HEK293 (cell line): ENCODE results near the gene COL4A1.

ENCODE experiments used
- CTCF ChIP-seq: fragments of 450-650 bp; formaldehyde crosslinking; IDR thresholded peaks from 2 replicates; pipeline ENCODE4 v1.5.1; 2016; ENCODE audit warnings: missing biosample characterization, missing genetic modification characterization
- GLI2 ChIP-seq: fragments of 450-650 bp; formaldehyde crosslinking; IDR thresholded peaks from 2 replicates; pipeline ENCODE4; 2017; ENCODE audit warnings: missing biosample characterization, missing genetic modification characterization, low read depth, borderline replicate concordance
- MZF1 ChIP-seq: fragments of 450-650 bp; formaldehyde crosslinking; IDR thresholded peaks from 2 replicates; pipeline ENCODE4 v1.5.1; 2017; ENCODE audit warnings: missing biosample characterization, missing genetic modification characterization, borderline replicate concordance
- PBX3 ChIP-seq: sonication (generic); formaldehyde crosslinking; IDR thresholded peaks from 2 replicates; pipeline ENCODE4 v1.8.1; 2022; ENCODE audit warnings: mild to moderate bottlenecking, moderate library complexity, missing genetic modification reagents
- REST ChIP-seq: fragments of 450-650 bp; formaldehyde crosslinking; IDR thresholded peaks from 2 replicates; pipeline ENCODE4 v1.5.1; 2016; ENCODE audit warnings: missing biosample characterization, missing genetic modification characterization
- TRIM28 ChIP-seq: IDR thresholded peaks from 2 replicates; pipeline ENCODE4 v1.6.1; 2011; ENCODE audit warnings: low read length, control low read depth, borderline replicate concordance
- ZNF18 ChIP-seq: fragments of 450-650 bp; formaldehyde crosslinking; IDR thresholded peaks from 2 replicates; pipeline ENCODE4 v1.5.1; 2016; ENCODE audit warnings: missing biosample characterization, missing genetic modification characterization
- ZNF211 ChIP-seq: fragments of 450-650 bp; formaldehyde crosslinking; IDR thresholded peaks from 2 replicates; pipeline ENCODE4 v1.5.1; 2016; ENCODE audit warnings: low read depth, missing biosample characterization, missing genetic modification characterization
- ZNF24 ChIP-seq: fragments of 450-650 bp; formaldehyde crosslinking; IDR thresholded peaks from 2 replicates; pipeline ENCODE4 v1.5.1; 2016; ENCODE audit warnings: missing biosample characterization, missing genetic modification characterization
- ZNF324 ChIP-seq: fragments of 450-650 bp; formaldehyde crosslinking; IDR thresholded peaks from 2 replicates; pipeline ENCODE4 v1.5.1; 2016; ENCODE audit warnings: missing biosample characterization, missing genetic modification characterization
- ZNF610 ChIP-seq: fragments of 450-650 bp; formaldehyde crosslinking; IDR thresholded peaks from 2 replicates; pipeline ENCODE4 v1.5.1; 2016; ENCODE audit warnings: missing biosample characterization, missing genetic modification characterization, borderline replicate concordance
- ZNF621 ChIP-seq: fragments of 450-650 bp; formaldehyde crosslinking; IDR thresholded peaks from 2 replicates; pipeline ENCODE4 v1.5.1; 2017; ENCODE audit warnings: missing biosample characterization, missing genetic modification characterization

GRCh38 chr13:110238818-110239195 lies 68.2 kb downstream of the COL4A1 start:
- TF ChIP-seq ZNF24 (tag by site-specific recombination) (no peak), CTCF (tag by site-specific recombination) (no peak), PBX3 (CRISPR knock-in tag) (no peak), ZNF324 (tag by site-specific recombination) (no peak), MZF1 (tag by site-specific recombination) (no peak), ZNF610 (tag by site-specific recombination) (no peak), TRIM28 (no peak), ZNF211 (tag by site-specific recombination) (no peak), ZNF18 (tag by site-specific recombination) (no peak), GLI2 (tag by site-specific recombination) (no peak), ZNF621 (tag by site-specific recombination) (no peak), REST (no peak)
